HepG2 (cell line): ENCODE results near the gene NCOA5. TPM values are rescaled to one million over a fixed set of nuclear protein-coding genes. Genes with fewer than 3 reads are reported as not detected.

Experiments used
- ATAC-seq: fragments of 200-7000 bp; cut with Tn5 transposase; 3 replicates; pipeline ENCODE4 v1.9.1; 2020; ENCODE audit warnings: mild to moderate bottlenecking, moderate library complexity
- BruUV-seq: library from RNA; stranded (reverse); fragments of 400-500 nt; replicated peaks from 2 replicates; lab custom pipeline; 2021; lab: Mats Ljungman, UMichigan
- CTCF ChIA-PET: fragments of 300-600 bp; formaldehyde crosslinking; extraction: SDS; loops from one replicate; lab custom pipeline; 2021; ENCODE audit warnings: low total read pairs, inconsistent platforms, low intra/inter-chr PET ratio; lab: Yijun Ruan, JAX
- POLR2A ChIA-PET: fragments of 350-600 bp; sonication (Branson Sonifier 250); formaldehyde crosslinking; loops from one replicate; lab custom pipeline; 2020; ENCODE audit warnings: antibody characterized with exemption, inconsistent platforms; lab: Yijun Ruan, JAX
- DNase-seq: peaks from one replicate; pipeline ENCODE4 v3.0.0-alpha.2; 2015; ENCODE audit warnings: low spot score
- FAIRE-seq: peaks from 3 replicates; lab custom pipeline; 2011; peaks lifted over from hg19 to GRCh38; lab: Jason Lieb, UNC
- H2AFZ ChIP-seq: one replicate; pipeline ENCODE4 v1.6.1; 2011; ENCODE audit warnings: low read length, inconsistent platforms
- H3K27ac ChIP-seq: fragments of 300-600 bp; 3 replicates; pipeline ENCODE4 v1.8.0; 2011; ENCODE audit warnings: mixed run types, mild to moderate bottlenecking, mixed read lengths, low read length, inconsistent platforms; ENCODE audit not compliant: insufficient read depth; ENCODE audit errors: extremely low read length
- H3K27me3 ChIP-seq, 2 experiments: fragments of 200-600 bp in 1 of 2; 2 replicates in 1 of 2; 3 replicates in 1 of 2; pipeline versions ENCODE4 v1.6.0 to v1.8.0; 2011; ENCODE audit warnings: low read length in 2 of 2, mild to moderate bottlenecking in 2 of 2, moderate library complexity in 2 of 2, inconsistent platforms in 1 of 2; ENCODE audit not compliant: insufficient read depth in 2 of 2, control insufficient read depth in 1 of 2
- H3K36me3 ChIP-seq, 2 experiments: fragments of 200-600 bp in 1 of 2; replicated peaks in 1 of 2; 2 replicates in 1 of 2; 3 replicates in 1 of 2; pipeline versions ENCODE4 v1.5.1 to v1.8.0; 2011; ENCODE audit warnings: low read length in 2 of 2, inconsistent platforms in 1 of 2; ENCODE audit not compliant: insufficient read depth in 2 of 2, control insufficient read depth in 1 of 2
- H3K4me1 ChIP-seq: 2 replicates; pipeline ENCODE4 v1.5.1; 2012; ENCODE audit warnings: low read length, inconsistent platforms; ENCODE audit not compliant: insufficient read depth
- H3K4me2 ChIP-seq: 2 replicates; pipeline ENCODE4 v1.6.0; 2011; ENCODE audit warnings: low read depth, low read length, inconsistent platforms
- H3K4me3 ChIP-seq, 3 experiments: fragments of 200-600 bp in 1 of 3; sonication (generic), shearing (Covaris generic) in 1 of 3; replicated peaks in 1 of 3; 2 replicates each; pipeline ENCODE4 v1.5.1; 2011 to 2016; ENCODE audit warnings: low read length in 3 of 3, inconsistent platforms in 2 of 3, low read depth in 2 of 3, mild to moderate bottlenecking in 2 of 3, control low read depth in 1 of 3, mixed read lengths in 1 of 3; ENCODE audit not compliant: insufficient read depth in 1 of 3
- H3K79me2 ChIP-seq: one replicate; pipeline ENCODE4 v1.6.1; 2011; ENCODE audit warnings: low read length, inconsistent platforms; ENCODE audit not compliant: insufficient read depth
- H3K9ac ChIP-seq: 2 replicates; pipeline ENCODE4 v1.6.0; 2011; ENCODE audit warnings: mild to moderate bottlenecking, low read depth, low read length, inconsistent platforms; ENCODE audit not compliant: insufficient read depth
- H3K9me3 ChIP-seq: 2 replicates; pipeline ENCODE4 v1.5.1; 2012; ENCODE audit warnings: mild to moderate bottlenecking, low read length
- H4K20me1 ChIP-seq: 2 replicates; pipeline ENCODE4 v1.6.0; 2011; ENCODE audit warnings: inconsistent platforms, mild to moderate bottlenecking, low read length, moderate library complexity; ENCODE audit not compliant: insufficient read depth
- AGO1 ChIP-seq: fragments of 200-400 bp; formaldehyde crosslinking; IDR thresholded peaks from 2 replicates; pipeline ENCODE4 v1.6.1; 2017; ENCODE audit warnings: mild to moderate bottlenecking, low read depth, low read length, moderate library complexity; ENCODE audit not compliant: poor library complexity, severe bottlenecking
- BRD4 ChIP-seq: sonication (generic); formaldehyde crosslinking; IDR thresholded peaks from 2 replicates; pipeline ENCODE4 v1.4.0; 2020; ENCODE audit warnings: missing genetic modification reagents
- CC2D1A ChIP-seq: sonication (generic); formaldehyde crosslinking; IDR thresholded peaks from 2 replicates; pipeline ENCODE4 v1.8.1; 2023; ENCODE audit warnings: mild to moderate bottlenecking, missing genetic modification reagents
- EED ChIP-seq: sonication (generic); formaldehyde crosslinking; IDR thresholded peaks from 2 replicates; pipeline ENCODE4 v1.5.0; 2020; ENCODE audit warnings: mild to moderate bottlenecking, missing genetic modification reagents
- HDAC6 ChIP-seq: fragments of 200-600 bp; sonication (generic); IDR thresholded peaks from 2 replicates; pipeline ENCODE4 v1.7.0; 2017; ENCODE audit warnings: mild to moderate bottlenecking, antibody characterized with exemption, low read length, low read depth
- HOXD1 ChIP-seq: sonication (generic); formaldehyde crosslinking; IDR thresholded peaks from 2 replicates; pipeline ENCODE4 v1.5.0; 2020; ENCODE audit warnings: missing genetic modification reagents
- NPAS2 ChIP-seq: sonication (generic); formaldehyde crosslinking; IDR thresholded peaks from 2 replicates; pipeline ENCODE4 v1.8.0; 2022; ENCODE audit warnings: mild to moderate bottlenecking, missing genetic modification reagents, borderline replicate concordance
- NR1H2 ChIP-seq: sonication (generic); formaldehyde crosslinking; IDR thresholded peaks from 2 replicates; pipeline ENCODE4 v1.8.1; 2022; ENCODE audit warnings: low read depth, missing genetic modification reagents, borderline replicate concordance
- POLR2A ChIP-seq, 2 experiments: IDR thresholded peaks; 2 replicates each; pipeline ENCODE4 v1.6.1; 2011; ENCODE audit warnings: low read depth in 2 of 2, low read length in 2 of 2, mild to moderate bottlenecking in 1 of 2, moderate library complexity in 1 of 2; ENCODE audit not compliant: insufficient read depth in 1 of 2
- RAD51 ChIP-seq: fragments of 450-650 bp; IDR thresholded peaks from 2 replicates; pipeline ENCODE4 v1.6.1; 2016; ENCODE audit warnings: borderline replicate concordance
- RFXANK ChIP-seq: IDR thresholded peaks from 2 replicates; pipeline ENCODE4 v1.6.1; 2016
- RXRB ChIP-seq: IDR thresholded peaks from 2 replicates; pipeline ENCODE4 v1.6.1; 2016; ENCODE audit warnings: borderline replicate concordance, missing genetic modification reagents, missing compliant biosample characterization
- SCMH1 ChIP-seq: sonication (generic); formaldehyde crosslinking; IDR thresholded peaks from 2 replicates; pipeline ENCODE4 v1.9.0; 2021; ENCODE audit warnings: missing genetic modification reagents, mild to moderate bottlenecking, borderline replicate concordance
- SP2 ChIP-seq: sonication (generic); formaldehyde crosslinking; IDR thresholded peaks from 2 replicates; pipeline ENCODE4 v1.5.1; 2020; ENCODE audit warnings: mild to moderate bottlenecking, missing genetic modification reagents
- STAT5B ChIP-seq: sonication (generic); formaldehyde crosslinking; IDR thresholded peaks from 2 replicates; pipeline ENCODE4 v1.4.0; 2020; ENCODE audit warnings: missing genetic modification reagents
- YEATS2 ChIP-seq: sonication (generic); formaldehyde crosslinking; IDR thresholded peaks from 2 replicates; pipeline ENCODE4 v1.4.0; 2020; ENCODE audit warnings: missing genetic modification reagents, borderline replicate concordance
- ZNF550 ChIP-seq: sonication (generic); formaldehyde crosslinking; IDR thresholded peaks from 2 replicates; pipeline ENCODE4 v1.4.0; 2020; ENCODE audit warnings: mild to moderate bottlenecking, missing genetic modification reagents, borderline replicate concordance
- ZNF577 ChIP-seq: sonication (generic); formaldehyde crosslinking; IDR thresholded peaks from 2 replicates; pipeline ENCODE4 v1.4.0; 2020; ENCODE audit warnings: mild to moderate bottlenecking, low read depth, missing genetic modification reagents, borderline replicate concordance
- ZNF777 ChIP-seq: sonication (generic); formaldehyde crosslinking; IDR thresholded peaks from 2 replicates; pipeline ENCODE4 v1.4.0; 2020; ENCODE audit warnings: missing genetic modification reagents
- WGBS: methylation state at CpG from one replicate; pipeline ENCODE4 v1.1.6; 2017; ENCODE audit warnings: low lambda C conversion rate; 5-methylcytosine and 5-hydroxymethylcytosine counted together
- in situ Hi-C: cut with HindIII; loops from 2 replicates; pipeline ENCODE4 v1.10.0; 2017; ENCODE audit warnings: low pct_unique_long_range_greater_than_20kb; ENCODE audit not compliant: extremely low pct_ligation_motif_present
- intact Hi-C: fragments of 100-400 bp; cut with micrococcal nuclease; formaldehyde crosslinking; loops from one replicate; pipeline ENCODE4 v1.10.0; 2022; ENCODE audit not compliant: unreplicated experiment
- polyA plus RNA-seq, 8 experiments: library from polyadenylated mRNA; depleted of rRNA in 3 of 8; stranded (reverse) in 7 of 8; unstranded in 1 of 8; fragments of >200 nt; fragmentation: Illumina TruSeq in 4 of 8; extraction: Trizol in 4 of 8; gene quantifications; 2 replicates each; pipeline versions ENCODE4 v1.2.1 to v1.2.3, GENCODE V29; 2011 to 2016; ENCODE audit warnings: low read depth in 4 of 8, missing spikeins in 1 of 8, mixed read lengths in 1 of 8; ENCODE audit not compliant: insufficient read depth in 1 of 8
- total RNA-seq, 5 experiments: library from RNA; depleted of rRNA; stranded (reverse); fragments of >200 nt; fragmentation: Illumina TruSeq; extraction: Trizol; gene quantifications; 2 replicates each; pipeline ENCODE4 v1.2.3, GENCODE V29; 2016; ENCODE audit warnings: low read depth in 1 of 5
- TF ChIP-seq, protein P1 (sequence below): sonication (generic); formaldehyde crosslinking; IDR thresholded peaks from 2 replicates; pipeline ENCODE4 v1.4.0; 2020; ENCODE audit warnings: mild to moderate bottlenecking, missing genetic modification reagents
- TF ChIP-seq, protein P2 (sequence below): sonication (generic); formaldehyde crosslinking; IDR thresholded peaks from 2 replicates; pipeline ENCODE4 v1.9.0; 2021; ENCODE audit warnings: missing genetic modification reagents, borderline replicate concordance
- TF ChIP-seq, protein P3 (sequence below): sonication (generic); formaldehyde crosslinking; conservative IDR thresholded peaks from 2 replicates; pipeline ENCODE4 v1.8.1; 2023; ENCODE audit warnings: missing genetic modification reagents

Gene NCOA5
- total and polyA plus RNA-seq, 2 of the 13 experiments (the other 11 are each of a cell fraction or from before 2014, with no cell fraction given) = 16.5 to 28.4 TPM

DNA sequence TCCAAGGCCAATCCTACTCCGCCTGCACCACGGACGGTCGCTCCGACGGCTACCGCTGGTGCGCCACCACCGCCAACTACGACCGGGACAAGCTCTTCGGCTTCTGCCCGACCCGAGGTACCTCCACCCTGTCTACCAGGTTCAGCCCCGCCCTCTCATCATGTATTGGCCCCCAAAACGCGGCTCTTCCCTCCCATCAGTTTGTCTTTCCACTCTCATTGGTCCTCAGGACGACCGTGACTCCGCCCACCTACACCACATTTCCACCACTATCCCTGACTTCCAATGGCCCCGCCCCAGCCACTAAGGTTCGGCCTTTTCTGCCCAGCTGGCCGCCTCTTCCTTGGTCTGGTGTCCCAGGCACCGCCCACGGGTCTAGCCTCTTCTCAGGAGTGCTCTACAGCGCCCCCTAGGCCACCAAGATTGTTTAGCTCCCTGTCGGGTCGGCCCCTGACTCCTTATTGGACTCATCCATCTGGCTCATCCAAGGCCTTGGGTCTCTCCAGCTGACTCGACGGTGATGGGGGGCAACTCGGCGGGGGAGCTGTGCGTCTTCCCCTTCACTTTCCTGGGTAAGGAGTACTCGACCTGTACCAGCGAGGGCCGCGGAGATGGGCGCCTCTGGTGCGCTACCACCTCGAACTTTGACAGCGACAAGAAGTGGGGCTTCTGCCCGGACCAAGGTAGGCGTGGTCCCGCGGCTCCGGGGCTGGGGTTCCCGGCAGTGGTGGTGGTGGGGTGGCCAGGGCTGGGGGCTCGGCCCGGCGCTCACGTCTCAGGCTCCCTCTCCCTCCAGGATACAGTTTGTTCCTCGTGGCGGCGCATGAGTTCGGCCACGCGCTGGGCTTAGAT is 77.9 kb downstream of the NCOA5 start:
- no peaks in the 10 kb centered on the region for H3K36me3 ChIP-seq
- intact Hi-C loops = loop anchor here (5.0 kb wide), 1 partner anchor 40 kb away; the partner anchor contains the start of gene ZNF335
- no peak overlapping the region for H3K27ac ChIP-seq
- no peak overlapping the region for H3K9ac ChIP-seq
- H3K9me3 ChIP-seq = no peaks in the 10 kb centered on the region
- H2AFZ ChIP-seq = no peak overlapping the region
- BruUV-seq = no TSS peak
- no peak overlapping the region for H3K4me2 ChIP-seq
- in situ Hi-C loops = no loop called here
- FAIRE-seq = no peak
- no peak overlapping the region for H3K4me3 ChIP-seq
- no peaks in the 10 kb centered on the region for H3K79me2 ChIP-seq
- peaks cover 32 to 68% of the 10 kb centered on the region in 2 experiments; a peak in 4 of 5 replicates for H3K27me3 ChIP-seq
- peak; percentile 46 for DNase-seq
- H4K20me1 ChIP-seq = peaks cover 7% of the 10 kb centered on the region; the same call in 1 of the 2 replicates
- ChIA-PET POLR2A (no interaction called here), CTCF (no interaction called here)
- H3K4me1 ChIP-seq = peaks cover 37% of the 10 kb centered on the region
- WGBS = 44% methylated on average over 55 of the region's 57 CpGs
- ATAC-seq = no peak
- TF ChIP-seq CC2D1A (CRISPR knock-in tag) = no peak
- TF ChIP-seq BRD4 = 0 out of 2 replicates have a peak, but pooled peaks have one; percentile 13
- no peak for TF ChIP-seq HOXD1
- TF ChIP-seq ZNF777 (CRISPR knock-in tag) = no peak
- TF ChIP-seq SP2 (CRISPR knock-in tag) = no peak
- no peak for TF ChIP-seq POLR2A (IDR thresholded peaks at IDR 0.05; ENCODE audit: insufficient read depth in 1 of 2, low read depth in 2 of 2, low read length in 2 of 2)
- TF ChIP-seq EED (CRISPR knock-in tag) = 0 out of 2 replicates have a peak, but pooled peaks have one; percentile 17
- TF ChIP-seq STAT5B (CRISPR knock-in tag) = no peak
- TF ChIP-seq, protein P1, sequence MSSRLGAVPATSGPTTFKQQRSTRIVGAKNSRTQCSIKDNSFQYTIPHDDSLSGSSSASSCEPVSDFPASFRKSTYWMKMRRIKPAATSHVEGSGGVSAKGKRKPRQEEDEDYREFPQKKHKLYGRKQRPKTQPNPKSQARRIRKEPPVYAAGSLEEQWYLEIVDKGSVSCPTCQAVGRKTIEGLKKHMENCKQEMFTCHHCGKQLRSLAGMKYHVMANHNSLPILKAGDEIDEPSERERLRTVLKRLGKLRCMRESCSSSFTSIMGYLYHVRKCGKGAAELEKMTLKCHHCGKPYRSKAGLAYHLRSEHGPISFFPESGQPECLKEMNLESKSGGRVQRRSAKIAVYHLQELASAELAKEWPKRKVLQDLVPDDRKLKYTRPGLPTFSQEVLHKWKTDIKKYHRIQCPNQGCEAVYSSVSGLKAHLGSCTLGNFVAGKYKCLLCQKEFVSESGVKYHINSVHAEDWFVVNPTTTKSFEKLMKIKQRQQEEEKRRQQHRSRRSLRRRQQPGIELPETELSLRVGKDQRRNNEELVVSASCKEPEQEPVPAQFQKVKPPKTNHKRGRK (CRISPR knock-in tag) = no peak
- TF ChIP-seq HDAC6 = no peak
- TF ChIP-seq RAD51 = no peak
- TF ChIP-seq AGO1 = peak; percentile 27
- no peak for TF ChIP-seq RXRB (CRISPR knock-in tag)
- TF ChIP-seq, protein P2, sequence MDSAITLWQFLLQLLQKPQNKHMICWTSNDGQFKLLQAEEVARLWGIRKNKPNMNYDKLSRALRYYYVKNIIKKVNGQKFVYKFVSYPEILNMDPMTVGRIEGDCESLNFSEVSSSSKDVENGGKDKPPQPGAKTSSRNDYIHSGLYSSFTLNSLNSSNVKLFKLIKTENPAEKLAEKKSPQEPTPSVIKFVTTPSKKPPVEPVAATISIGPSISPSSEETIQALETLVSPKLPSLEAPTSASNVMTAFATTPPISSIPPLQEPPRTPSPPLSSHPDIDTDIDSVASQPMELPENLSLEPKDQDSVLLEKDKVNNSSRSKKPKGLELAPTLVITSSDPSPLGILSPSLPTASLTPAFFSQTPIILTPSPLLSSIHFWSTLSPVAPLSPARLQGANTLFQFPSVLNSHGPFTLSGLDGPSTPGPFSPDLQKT (CRISPR knock-in tag) = no peak
- TF ChIP-seq NPAS2 (CRISPR knock-in tag) = no peak
- no peak for TF ChIP-seq ZNF550 (CRISPR knock-in tag)
- no peak for TF ChIP-seq SCMH1 (CRISPR knock-in tag)
- no peak for TF ChIP-seq YEATS2 (CRISPR knock-in tag)
- TF ChIP-seq RFXANK (CRISPR knock-in tag) = no peak
- no peak for TF ChIP-seq NR1H2 (CRISPR knock-in tag)
- TF ChIP-seq, protein P3, sequence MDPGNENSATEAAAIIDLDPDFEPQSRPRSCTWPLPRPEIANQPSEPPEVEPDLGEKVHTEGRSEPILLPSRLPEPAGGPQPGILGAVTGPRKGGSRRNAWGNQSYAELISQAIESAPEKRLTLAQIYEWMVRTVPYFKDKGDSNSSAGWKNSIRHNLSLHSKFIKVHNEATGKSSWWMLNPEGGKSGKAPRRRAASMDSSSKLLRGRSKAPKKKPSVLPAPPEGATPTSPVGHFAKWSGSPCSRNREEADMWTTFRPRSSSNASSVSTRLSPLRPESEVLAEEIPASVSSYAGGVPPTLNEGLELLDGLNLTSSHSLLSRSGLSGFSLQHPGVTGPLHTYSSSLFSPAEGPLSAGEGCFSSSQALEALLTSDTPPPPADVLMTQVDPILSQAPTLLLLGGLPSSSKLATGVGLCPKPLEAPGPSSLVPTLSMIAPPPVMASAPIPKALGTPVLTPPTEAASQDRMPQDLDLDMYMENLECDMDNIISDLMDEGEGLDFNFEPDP (CRISPR knock-in tag) = no peak
- TF ChIP-seq ZNF577 (CRISPR knock-in tag) = no peak
